Transverse colon (tissue), 4 donors: ENCODE data around the gene SOCS1. TPM values are rescaled to one million over a fixed set of nuclear protein-coding genes. Genes with fewer than 3 reads are reported as not detected.

Source experiments
- DNase-seq: peaks from one replicate; pipeline ENCODE4 v3.0.0-alpha.2; 2019
- H3K27ac ChIP-seq, 4 donors: fragments of 200-600 bp; sonication (generic); 2 replicates each; pipeline ENCODE4 v1.5.1; 2016 to 2018; ENCODE audit warnings: inconsistent platforms in 4 of 4
- H3K27me3 ChIP-seq: fragments of 200-600 bp; sonication (generic); 2 replicates; pipeline ENCODE4 v1.5.1; 2017; ENCODE audit warnings: inconsistent platforms
- H3K36me3 ChIP-seq, 4 donors: fragments of 200-600 bp; sonication (generic); 2 replicates each; pipeline ENCODE4 v1.5.1; 2017 to 2019; ENCODE audit warnings: inconsistent platforms in 4 of 4
- H3K4me1 ChIP-seq, 4 donors: fragments of 200-600 bp; sonication (generic); 2 replicates each; pipeline ENCODE4 v1.5.1; 2017 to 2020; ENCODE audit warnings: inconsistent platforms in 4 of 4
- H3K4me3 ChIP-seq, 4 donors: fragments of 200-600 bp; sonication (generic); 1 replicate in 1 of 4; 2 replicates in 3 of 4; pipeline versions ENCODE4 v1.5.1 to v1.6.1; 2017 to 2019; ENCODE audit warnings: inconsistent platforms in 4 of 4
- H3K9me3 ChIP-seq, 2 donors: fragments of 200-600 bp; sonication (generic); 2 replicates each; pipeline ENCODE4 v1.5.1; 2017 to 2019; ENCODE audit warnings: inconsistent platforms in 2 of 2
- EP300 ChIP-seq: sonication (generic); formaldehyde crosslinking; IDR thresholded peaks from one replicate; pipeline ENCODE4 v1.6.1; 2017; ENCODE audit warnings: antibody characterized with exemption, low read depth
- POLR2A ChIP-seq: fragments of 450-650 bp; IDR thresholded peaks from one replicate; pipeline ENCODE4 v1.6.1; 2016; ENCODE audit warnings: antibody characterized with exemption, mild to moderate bottlenecking, moderate library complexity
- POLR2AphosphoS5 ChIP-seq, 3 donors: sonication (generic); formaldehyde crosslinking; IDR thresholded peaks; one replicate each; pipeline ENCODE4 v1.6.1; 2016; ENCODE audit warnings: antibody characterized with exemption in 3 of 3
- WGBS, 2 donors: methylation state at CpG; one replicate each; pipeline ENCODE4 v1.1.5; 2018; ENCODE audit warnings: low coverage in 1 of 2; 5-methylcytosine and 5-hydroxymethylcytosine counted together
- in situ Hi-C, 4 donors: fragments of 200-750 bp; cut with MboI; loops; one replicate each; pipeline versions ENCODE4 v1.15.0 to v1.15.1; 2017; ENCODE audit warnings: low sequenced_read_pairs in 3 of 4, low pct_ligation_motif_present in 1 of 4, low pct_unique_long_range_greater_than_20kb in 1 of 4
- intact Hi-C: fragments of 100-400 bp; cut with DNase I; formaldehyde crosslinking; loops from one replicate; pipeline ENCODE4 v1.15.1; 2023; ENCODE audit warnings: low total_unique reads
- total RNA-seq, 4 donors: library from RNA; depleted of rRNA; stranded (reverse); fragments of >200 nt; gene quantifications; one replicate each; pipeline ENCODE4 v1.1.0, GENCODE V29; 2016
- TF ChIP-seq, protein P1 (sequence below), 5 experiments: fragments of 200-600 bp in 3 of 5; fragments of 450-650 bp in 2 of 5; sonication (generic) in 3 of 5; IDR thresholded peaks; 1 replicate in 2 of 5; 2 replicates in 3 of 5; pipeline ENCODE4 v1.5.1; 2016 to 2017; ENCODE audit warnings: antibody characterized with exemption in 5 of 5, inconsistent platforms in 3 of 5, mild to moderate bottlenecking in 2 of 5, moderate library complexity in 1 of 5

The SOCS1 gene
- total RNA-seq, 4 donors from 2014 or later: 2.2 to 17.6 (median 10.8) TPM

- intact Hi-C loops: no loop called here
- Histone ChIP-seq H3K27me3 (no peaks in the 10 kb centered on the region), H3K4me3 (no peak overlapping the region), H3K9me3 (no peaks in the 10 kb centered on the region), H3K27ac (no peak overlapping the region), H3K36me3 (no peaks in the 10 kb centered on the region), H3K4me1 (peaks cover 0 to 6% (median 0%) of the 10 kb centered on the region in 4 donors)
- no peak for DNase-seq
- WGBS, 2 donors: 82 to 87% methylated on average over 4 to 7 of the region's 7 CpGs
- in situ Hi-C loops: no loop called here
- TF ChIP-seq, protein P1, sequence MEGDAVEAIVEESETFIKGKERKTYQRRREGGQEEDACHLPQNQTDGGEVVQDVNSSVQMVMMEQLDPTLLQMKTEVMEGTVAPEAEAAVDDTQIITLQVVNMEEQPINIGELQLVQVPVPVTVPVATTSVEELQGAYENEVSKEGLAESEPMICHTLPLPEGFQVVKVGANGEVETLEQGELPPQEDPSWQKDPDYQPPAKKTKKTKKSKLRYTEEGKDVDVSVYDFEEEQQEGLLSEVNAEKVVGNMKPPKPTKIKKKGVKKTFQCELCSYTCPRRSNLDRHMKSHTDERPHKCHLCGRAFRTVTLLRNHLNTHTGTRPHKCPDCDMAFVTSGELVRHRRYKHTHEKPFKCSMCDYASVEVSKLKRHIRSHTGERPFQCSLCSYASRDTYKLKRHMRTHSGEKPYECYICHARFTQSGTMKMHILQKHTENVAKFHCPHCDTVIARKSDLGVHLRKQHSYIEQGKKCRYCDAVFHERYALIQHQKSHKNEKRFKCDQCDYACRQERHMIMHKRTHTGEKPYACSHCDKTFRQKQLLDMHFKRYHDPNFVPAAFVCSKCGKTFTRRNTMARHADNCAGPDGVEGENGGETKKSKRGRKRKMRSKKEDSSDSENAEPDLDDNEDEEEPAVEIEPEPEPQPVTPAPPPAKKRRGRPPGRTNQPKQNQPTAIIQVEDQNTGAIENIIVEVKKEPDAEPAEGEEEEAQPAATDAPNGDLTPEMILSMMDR (IDR thresholded peaks at IDR 0.05): no peak
- TF ChIP-seq EP300 (no peak), POLR2AphosphoS5 (IDR thresholded peaks at IDR 0.05) (no peak), POLR2A (no peak)
These were observed 23.0 kb upstream of the SOCS1 start for GRCh38 chr16:11278681-11279628.

GRCh38 chr16:11277607-11278337 lies 21.8 kb upstream of the SOCS1 start:
- Histone ChIP-seq H3K4me3 (no peak overlapping the region), H3K27me3 (no peaks in the 10 kb centered on the region), H3K4me1 (peaks cover 0 to 6% (median 0%) of the 10 kb centered on the region in 4 donors), H3K27ac (no peak overlapping the region), H3K9me3 (no peaks in the 10 kb centered on the region), H3K36me3 (no peaks in the 10 kb centered on the region)
- no peak for TF ChIP-seq POLR2A
- TF ChIP-seq POLR2AphosphoS5 (IDR thresholded peaks at IDR 0.05): no peak
- TF ChIP-seq, protein P1 (IDR thresholded peaks at IDR 0.05): no peak
- TF ChIP-seq EP300: no peak
- no peak for DNase-seq
- WGBS, 2 donors: 88 to 97% methylated on average over 9 to 12 of the region's 12 CpGs
- intact Hi-C loops: no loop called here
- in situ Hi-C loops: no loop called here

GRCh38 chr16:11276896-11277593 lies 21.0 kb upstream of the SOCS1 start:
- in situ Hi-C loops (no loop called here), intact Hi-C loops (no loop called here)
- WGBS, 2 donors: 86 to 96% methylated on average over 5 to 11 of the region's 11 CpGs
- no peak for DNase-seq
- Histone ChIP-seq H3K4me3 (no peak overlapping the region), H3K36me3 (no peaks in the 10 kb centered on the region), H3K4me1 (peaks cover 0 to 6% (median 0%) of the 10 kb centered on the region in 4 donors), H3K27ac (no peak overlapping the region), H3K27me3 (no peaks in the 10 kb centered on the region), H3K9me3 (no peaks in the 10 kb centered on the region)
- TF ChIP-seq POLR2AphosphoS5 (IDR thresholded peaks at IDR 0.05): no peak
- TF ChIP-seq EP300: no peak
- no peak for TF ChIP-seq POLR2A
- TF ChIP-seq, protein P1 (IDR thresholded peaks at IDR 0.05): no peak
